Stimulated activated naive CD8-positive, alpha-beta T cell treated with anti-CD3 and anti-CD28 coated beads, Interleukin-15, Interleukin-2, amounts not matched to agents 100 U/mL and 50 U/mL, for 24 hours (primary cell): ENCODE data around the gene RPS6KA2.

Source experiments
- ATAC-seq: fragments of 150-1000 bp; cut with Tn5 transposase; one replicate; pipeline ENCODE4 v1.10.0; 2021
- DNase-seq: peaks from one replicate; pipeline ENCODE4 v3.0.0; 2021

The RPS6KA2 gene

DNA sequence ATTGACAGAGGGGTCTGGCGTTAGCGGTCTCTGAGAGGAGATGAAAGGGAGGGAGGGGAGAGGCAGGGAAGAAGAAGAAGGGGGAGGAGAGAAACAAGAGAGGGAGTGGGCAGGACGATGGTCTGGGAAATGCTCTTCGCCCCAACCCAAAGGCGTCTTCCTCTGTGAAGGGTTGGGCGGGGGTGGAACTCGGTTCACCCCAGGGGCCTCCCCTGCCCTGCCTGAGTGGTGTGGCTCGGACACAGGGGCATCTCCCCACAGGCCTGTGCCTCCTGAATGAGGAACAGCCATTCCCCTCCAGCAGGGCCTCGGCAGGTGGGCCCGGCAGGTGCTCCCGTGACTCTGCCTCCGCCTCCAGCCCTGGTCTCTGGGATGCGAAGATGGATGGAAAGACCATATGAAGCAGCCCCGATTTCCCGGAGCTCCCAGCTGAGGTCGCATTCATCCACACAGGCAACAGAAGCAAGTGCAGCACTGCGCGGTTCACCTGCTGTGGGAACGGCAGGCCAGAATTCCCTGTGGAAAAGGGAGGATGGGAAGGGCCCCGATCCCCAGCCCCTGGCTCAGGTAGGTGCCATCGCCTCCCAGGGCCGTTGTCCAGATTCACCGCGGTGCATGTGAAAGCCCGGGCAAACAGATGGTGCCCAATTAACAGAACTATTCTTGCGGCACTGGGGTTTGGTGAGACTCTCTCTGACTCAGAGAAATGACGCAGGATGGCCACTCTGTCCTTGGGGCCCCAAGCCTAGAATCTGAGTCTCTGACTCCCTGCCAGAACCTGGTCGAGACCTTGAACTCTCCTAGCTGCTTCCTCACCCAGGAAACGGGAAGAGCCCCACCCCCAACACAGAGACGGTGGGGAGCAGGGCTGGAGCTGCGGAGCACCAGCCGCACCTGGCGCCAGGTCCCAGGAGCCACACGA, 29.4 kb upstream of the RPS6KA2 start:
- ATAC-seq (peak; percentile 23), DNase-seq (no peak)

- no peak for ATAC-seq
- no peak for DNase-seq
Measured at GRCh38 chr6:166655713-166656229, 28.7 kb upstream of the RPS6KA2 start.

- DNase-seq (no peak), ATAC-seq (no peak)
Measured at GRCh38 chr6:166655251-166655650, 28.2 kb upstream of the RPS6KA2 start.

GRCh38 chr6:166654573-166654972, 27.5 kb upstream of the RPS6KA2 start:
- ATAC-seq (no peak), DNase-seq (no peak)

GRCh38 chr6:166653639-166653941, 26.5 kb upstream of the RPS6KA2 start:
- ATAC-seq (no peak), DNase-seq (no peak)

GRCh38 chr6:166650824-166651807, 24.1 kb upstream of the RPS6KA2 start:
- no peak for ATAC-seq

GRCh38 chr6:166650047-166650446, 23.0 kb upstream of the RPS6KA2 start:
- no peak for ATAC-seq
- DNase-seq: no peak

More at GRCh38 chr6:166650824-166651807, 24.1 kb upstream of the RPS6KA2 start:
- DNase-seq: no peak

DNA sequence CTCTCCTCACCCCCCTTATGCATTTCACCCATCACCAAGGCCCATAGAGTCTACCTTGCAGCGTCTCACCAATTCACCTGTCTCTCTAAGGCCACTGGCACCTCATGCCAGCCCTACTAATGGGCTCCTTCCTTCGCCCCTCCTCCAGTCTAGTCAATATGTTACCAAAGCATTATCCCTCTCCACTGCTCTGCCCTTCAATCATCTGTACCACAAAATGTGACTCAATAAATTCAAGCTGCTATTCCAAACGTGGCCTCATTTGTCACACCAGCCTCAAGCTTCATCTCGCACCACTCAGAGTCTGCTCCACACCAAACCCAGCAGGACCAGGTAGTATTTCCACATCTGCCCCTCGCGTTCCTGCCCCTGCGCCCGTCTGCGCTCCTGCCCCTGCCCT, 21.8 kb upstream of the RPS6KA2 start:
- no peak for ATAC-seq
- no peak for DNase-seq

- DNase-seq (no peak), ATAC-seq (no peak)
Measured at GRCh38 chr6:166647896-166648295, 20.8 kb upstream of the RPS6KA2 start.

DNA sequence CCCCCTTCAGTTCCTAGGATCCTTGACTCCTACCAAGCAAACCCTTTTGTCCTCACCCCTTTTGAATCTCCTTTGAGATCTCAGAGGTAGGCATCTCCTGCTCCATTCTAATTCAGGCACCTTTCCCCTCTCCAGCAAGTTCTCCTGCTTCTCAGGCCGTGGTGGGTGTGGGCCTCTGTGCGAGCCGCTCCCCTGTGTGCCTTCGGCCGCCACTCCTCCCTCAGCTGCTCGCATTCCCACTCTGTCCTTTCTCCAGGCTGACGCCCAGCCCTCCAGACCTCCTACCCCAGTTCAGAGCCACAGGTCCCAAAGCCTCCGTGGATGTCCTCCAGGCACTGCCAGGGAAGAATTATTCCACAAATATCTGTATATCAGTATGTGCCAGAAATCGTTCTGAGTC, 19.7 kb upstream of the RPS6KA2 start:
- ATAC-seq: no peak

GRCh38 chr6:166645896-166646295, 18.8 kb upstream of the RPS6KA2 start:
- no peak for ATAC-seq
- no peak for DNase-seq

More for the DNA sequence above, 19.7 kb upstream of the RPS6KA2 start:
- no peak for DNase-seq

- ATAC-seq: no peak
- no peak for DNase-seq
Measured at GRCh38 chr6:166644681-166645080, 17.6 kb upstream of the RPS6KA2 start.

- DNase-seq (no peak), ATAC-seq (no peak)
Measured at GRCh38 chr6:166643891-166644590, 17.0 kb upstream of the RPS6KA2 start.

DNA sequence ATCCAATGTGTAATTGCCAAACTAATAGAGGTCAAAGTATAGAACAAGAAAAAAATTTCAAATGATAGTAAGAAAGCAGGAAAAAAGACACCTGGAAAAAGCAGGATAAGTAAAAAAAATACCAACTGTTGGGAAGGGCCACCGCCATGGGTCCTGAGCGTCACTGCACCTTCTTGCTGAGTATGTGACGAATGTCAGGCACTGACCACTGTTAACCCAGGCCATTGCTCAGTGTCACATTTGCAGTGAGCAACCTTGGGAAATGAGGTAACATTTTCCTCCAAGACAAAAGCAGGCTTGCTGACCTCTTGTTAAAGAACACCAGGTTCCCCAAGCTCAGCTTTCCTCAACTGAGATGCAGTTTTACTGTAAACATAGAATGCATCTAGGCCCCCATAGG, 15.6 kb upstream of the RPS6KA2 start:
- ATAC-seq (no peak), DNase-seq (no peak)

DNA sequence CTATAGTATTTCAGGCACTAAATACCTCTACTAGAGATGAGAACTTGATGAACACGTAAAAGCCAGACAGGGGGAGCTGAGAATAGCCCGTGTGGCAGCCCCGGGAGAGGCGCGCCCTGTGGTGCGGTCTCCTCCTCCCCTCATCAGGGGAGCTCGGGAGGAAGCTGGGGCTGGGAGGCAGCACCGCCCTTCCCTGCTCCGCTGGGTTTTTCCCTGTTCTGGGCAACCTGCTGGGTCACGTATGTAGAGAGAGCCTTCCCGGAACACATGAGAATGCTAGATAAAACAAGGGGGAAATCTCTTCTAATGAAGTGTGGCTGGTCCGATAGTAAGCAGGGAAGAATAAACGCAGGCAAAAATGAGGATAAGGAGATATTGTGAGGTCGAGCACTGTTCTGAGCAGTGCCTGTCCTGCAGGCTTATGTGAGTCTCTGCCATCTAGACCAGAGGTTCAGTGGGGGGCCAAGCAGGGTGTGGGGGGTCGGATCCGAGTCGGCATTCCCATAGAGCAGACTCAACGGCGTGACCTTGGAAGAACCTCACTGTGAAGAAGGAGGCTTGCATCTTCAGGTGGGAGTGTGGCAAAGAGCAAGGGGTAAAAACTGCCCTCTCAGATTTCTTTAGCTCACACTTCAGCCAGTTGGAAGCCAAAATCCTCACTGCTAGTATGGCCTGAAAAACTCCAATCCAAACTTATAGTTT, 13.4 kb upstream of the RPS6KA2 start:
- DNase-seq: peak; percentile 32
- ATAC-seq: peak; percentile 74

DNA sequence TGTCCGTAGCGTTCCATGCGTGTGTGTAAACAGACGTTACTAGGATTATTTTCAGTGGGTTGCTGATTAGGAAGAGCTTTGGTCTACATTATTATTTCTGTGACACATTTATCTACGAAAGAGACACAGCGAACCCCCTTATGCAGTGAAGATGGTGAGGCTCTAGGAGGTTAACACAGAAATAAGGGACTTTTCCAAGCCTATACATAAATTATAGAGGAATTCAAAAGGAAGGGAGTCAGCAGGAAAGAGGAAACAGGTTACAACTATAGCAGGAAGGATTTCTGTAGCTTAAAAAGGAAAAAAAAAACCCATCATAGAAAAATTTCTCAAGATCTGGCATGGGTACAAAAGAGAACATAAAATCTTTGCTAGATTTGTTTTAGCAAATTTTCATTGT, 12.9 kb upstream of the RPS6KA2 start:
- no peak for DNase-seq
- no peak for ATAC-seq

DNA sequence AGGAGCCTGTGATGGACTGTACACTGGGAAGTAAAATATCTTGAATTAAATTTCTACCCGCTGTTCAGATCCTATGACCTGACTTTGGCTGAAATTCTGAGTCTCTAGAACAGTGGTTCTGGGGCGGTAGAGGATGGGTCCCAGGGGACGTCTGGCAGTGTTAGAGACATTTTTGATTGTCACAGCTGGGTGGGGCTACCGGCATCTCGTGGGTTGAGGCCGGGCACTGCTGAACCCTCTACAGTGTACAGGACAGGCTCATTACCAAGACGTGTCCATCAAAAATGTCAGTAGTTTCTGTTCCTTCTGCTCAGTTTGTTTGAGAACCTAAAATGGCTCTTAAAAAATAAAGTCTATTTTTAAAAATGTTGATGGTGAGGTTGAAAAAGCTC, 11.5 kb upstream of the RPS6KA2 start:
- ATAC-seq: no peak
- DNase-seq: no peak

DNA sequence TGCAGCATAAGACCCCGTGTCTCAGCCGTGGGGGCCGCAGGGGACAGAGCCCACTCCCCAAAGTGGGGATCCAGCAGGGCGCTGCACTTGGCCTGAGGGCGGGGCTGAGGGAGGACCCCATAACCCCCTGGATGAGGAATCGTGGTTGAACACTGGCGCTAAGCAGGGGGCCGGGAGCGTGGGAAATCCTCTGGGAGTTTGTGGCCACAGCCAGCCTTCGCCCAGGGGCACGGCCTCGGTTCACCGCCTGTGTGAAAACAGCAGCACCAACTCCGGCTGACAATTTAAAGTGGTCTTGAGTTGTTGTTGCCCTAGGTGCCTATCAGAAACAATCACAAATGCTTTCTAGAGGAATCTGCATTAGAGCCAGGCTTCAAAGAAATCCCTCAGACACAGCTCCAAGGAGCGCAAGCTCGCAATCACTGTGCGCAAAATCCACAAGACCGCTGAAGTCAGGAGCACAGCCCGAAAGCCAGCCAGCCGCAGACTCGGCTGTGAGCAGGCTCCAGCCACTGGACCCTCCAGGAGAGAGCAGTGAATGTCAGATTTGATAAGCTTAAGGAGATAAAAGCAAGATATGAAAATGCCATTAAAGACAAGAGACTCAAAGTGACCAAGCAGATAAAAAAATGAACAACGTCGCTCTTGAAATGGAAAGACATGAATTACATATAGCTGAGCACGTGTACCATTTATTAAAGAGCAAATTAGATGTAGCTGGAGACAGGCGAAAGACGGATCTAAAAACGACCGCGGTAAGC, 10.9 kb upstream of the RPS6KA2 start:
- DNase-seq (no peak), ATAC-seq (no peak)

- no peak for DNase-seq
- no peak for ATAC-seq
Measured at GRCh38 chr6:166636934-166637333, 9.9 kb upstream of the RPS6KA2 start.

- no peak for ATAC-seq
- no peak for DNase-seq
Measured at GRCh38 chr6:166636191-166636933, 9.3 kb upstream of the RPS6KA2 start.
